EH (cell line): Measurements from ENCODE around the gene WFDC1.
A peak's percentile ranks its signal among the peaks of the same experiment; 100 is the strongest.

Experiments
- DNase-seq: peaks from one replicate; pipeline ENCODE4 v3.0.0-alpha.2; 2015; ENCODE audit warnings: low read depth

Gene WFDC1

GRCh38 chr16:84351630-84352029 is 57.0 kb downstream of the WFDC1 start:
- DNase-seq = no peak

DNA sequence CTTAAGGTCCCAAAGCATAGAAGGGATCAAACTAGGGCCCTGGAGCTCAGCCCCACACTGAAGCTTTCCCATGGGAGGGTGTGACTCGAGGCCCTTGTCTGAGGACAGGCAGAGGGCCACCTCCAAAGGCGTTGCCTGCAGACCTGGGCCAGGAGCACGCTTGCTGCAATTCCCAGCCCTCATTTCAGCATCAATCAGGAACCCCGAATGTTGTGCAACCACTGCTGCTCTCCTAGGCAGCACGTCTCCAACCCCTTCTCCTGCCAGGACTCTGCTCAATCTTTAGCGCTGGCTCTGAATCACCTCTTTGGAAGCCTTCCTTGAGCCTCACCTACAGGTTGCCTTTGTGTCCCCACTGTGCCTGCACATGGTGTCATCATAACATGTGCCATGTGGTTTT is 59.6 kb downstream of the WFDC1 start:
- no peak for DNase-seq

- no peak for DNase-seq
Observed at GRCh38 chr16:84355149-84355548, 60.5 kb downstream of the WFDC1 start.

GRCh38 chr16:84356176-84356575 is 61.5 kb downstream of the WFDC1 start:
- no peak for DNase-seq

DNA sequence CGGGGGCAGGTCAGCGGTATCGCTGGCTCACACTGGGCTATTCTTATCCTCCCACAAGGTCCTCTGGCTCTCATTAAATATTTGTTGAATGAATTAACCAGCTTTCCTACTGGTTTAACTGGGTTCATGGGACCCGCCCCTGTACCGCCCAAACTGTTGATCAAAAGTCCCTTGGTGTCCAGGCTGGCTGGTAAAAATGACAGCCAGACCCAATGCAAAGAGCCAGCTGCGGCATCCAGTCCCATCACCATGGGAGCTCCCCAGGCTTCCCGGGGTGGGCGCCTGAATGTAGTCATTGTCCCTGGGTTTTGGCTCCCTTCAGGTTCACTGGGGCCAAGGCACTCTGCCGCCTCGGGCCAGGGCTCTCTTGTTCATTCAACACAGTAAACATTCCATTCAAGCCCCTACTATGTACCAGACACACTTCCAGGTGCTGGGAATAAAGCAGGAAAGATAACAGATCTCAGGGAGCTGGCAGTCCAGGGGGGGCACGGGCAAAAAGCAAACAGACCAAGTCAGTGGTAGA is 62.0 kb downstream of the WFDC1 start:
- peak; percentile 16 for DNase-seq

DNA sequence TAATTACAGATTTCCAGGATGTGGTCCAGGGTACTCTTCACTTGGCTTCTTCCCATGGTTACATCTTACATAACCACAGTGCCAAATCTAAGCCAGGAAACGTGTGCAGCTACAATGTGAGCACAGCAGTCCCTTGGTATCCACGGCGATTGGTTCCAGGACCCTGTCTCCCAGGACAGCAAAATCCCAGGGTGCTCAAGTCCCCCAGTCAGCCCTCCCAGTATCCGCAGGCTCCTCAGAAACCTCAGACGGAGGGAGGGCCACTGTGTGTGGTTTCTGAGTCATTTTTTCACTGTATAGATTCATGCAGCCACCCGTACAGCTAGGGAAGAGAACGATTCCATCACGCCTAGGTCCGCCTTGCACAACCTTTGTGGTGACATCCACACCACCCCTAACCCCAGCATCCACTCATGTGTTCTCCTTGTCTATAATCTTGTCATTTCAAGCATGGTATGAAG is 62.5 kb downstream of the WFDC1 start:
- DNase-seq = peak; percentile 28

DNA sequence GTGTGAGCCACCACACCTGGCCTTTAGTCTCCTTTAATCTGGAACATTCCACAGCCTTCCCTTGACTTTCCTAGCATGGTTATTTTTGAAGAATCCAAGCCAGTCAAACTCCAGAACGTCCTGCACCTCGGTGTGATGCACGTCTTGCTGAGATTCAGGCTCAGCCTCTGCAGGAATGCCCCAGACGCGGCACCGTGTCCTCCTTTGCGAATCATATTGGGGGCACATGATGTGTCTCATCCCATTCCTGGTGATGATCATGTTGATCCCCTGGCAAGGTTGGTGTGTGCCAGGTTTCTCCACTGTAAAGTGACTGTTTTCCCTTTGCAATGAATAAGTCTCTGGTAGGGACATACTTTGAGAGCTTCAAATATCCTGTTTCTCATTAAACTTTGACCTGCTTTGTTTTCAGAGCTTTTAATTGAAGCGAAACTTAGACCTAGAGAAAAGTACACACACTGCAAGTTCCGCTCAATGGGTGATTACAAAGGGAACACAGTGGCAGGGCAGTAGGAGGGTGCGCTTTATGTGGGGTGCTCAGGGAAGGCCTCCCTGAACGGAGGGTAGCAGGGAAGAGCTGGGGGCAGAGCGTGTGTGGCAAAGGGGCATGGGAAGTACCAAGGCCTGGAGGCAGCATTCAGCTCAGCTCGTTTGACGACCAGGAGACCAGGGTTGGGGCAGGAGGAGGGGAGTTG is 64.1 kb downstream of the WFDC1 start:
- no peak for DNase-seq

GRCh38 chr16:84359326-84359725 is 64.6 kb downstream of the WFDC1 start:
- DNase-seq = no peak

- DNase-seq = peak; percentile 11
Observed at GRCh38 chr16:84360170-84360569, 65.5 kb downstream of the WFDC1 start.

DNA sequence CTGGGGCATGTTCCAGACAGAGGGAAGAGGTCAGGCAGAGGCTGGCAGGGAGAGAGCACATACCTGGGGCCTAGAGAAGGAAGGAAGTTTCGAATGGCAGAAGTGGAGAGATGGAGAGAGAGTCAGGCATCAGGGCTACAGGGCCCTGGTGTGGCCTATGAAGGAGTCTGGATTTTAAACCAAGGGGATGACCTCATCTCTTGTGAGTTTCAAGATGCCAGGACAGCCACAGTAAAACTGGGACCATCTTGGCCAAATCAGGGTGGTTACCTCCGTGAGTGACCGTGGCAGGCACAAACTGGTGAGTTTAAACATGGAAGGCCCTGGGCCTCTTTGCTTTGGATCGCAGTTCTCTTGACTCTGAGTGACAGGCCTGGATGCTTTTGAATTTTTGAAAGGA is 66.1 kb downstream of the WFDC1 start:
- DNase-seq = no peak

DNA sequence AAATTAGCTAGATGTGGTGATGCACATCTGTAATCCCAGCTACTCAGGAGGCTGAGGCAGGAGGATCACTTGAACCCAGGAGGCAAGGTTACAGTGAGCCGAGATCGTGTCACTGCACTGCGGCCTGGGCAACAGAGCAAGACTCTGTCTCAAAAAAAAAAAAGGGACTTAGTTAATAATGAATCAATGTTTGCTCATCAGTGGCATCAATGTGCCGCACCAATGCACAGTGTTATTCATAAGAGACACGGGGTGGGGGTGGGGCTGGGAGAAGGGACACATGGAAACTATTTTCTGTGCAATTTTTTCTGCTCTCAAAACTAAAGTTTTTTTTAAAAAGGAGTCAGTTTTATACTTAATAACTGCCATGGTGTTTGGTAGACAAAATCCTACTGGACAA is 66.9 kb downstream of the WFDC1 start:
- no peak for DNase-seq

- no peak for DNase-seq
Observed at GRCh38 chr16:84362471-84362941, 67.8 kb downstream of the WFDC1 start.

DNA sequence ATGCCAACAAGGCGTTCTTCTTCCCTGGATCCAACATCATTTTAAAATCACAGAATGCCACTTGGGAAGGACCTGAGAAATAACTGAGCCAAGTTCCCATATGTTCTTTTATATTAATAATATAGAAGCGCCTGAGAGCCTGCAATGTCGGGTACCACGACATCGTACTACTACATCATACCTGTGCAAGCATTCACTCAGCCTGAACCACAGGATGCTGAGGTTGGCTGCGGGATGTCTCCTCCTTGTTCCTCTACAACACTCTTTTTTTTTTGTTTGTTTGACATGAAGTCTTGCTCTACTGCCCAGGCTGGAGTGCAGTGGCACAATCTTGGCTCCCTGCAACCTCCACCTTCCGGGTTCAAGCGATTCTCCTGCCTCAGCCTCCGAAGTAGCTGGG is 71.5 kb downstream of the WFDC1 start:
- no peak for DNase-seq

GRCh38 chr16:84367297-84367680 is 72.6 kb downstream of the WFDC1 start:
- no peak for DNase-seq

- DNase-seq = no peak
Observed at GRCh38 chr16:84367750-84368307, 73.2 kb downstream of the WFDC1 start.

- no peak for DNase-seq
Observed at GRCh38 chr16:84368308-84368996, 73.8 kb downstream of the WFDC1 start, which contains the start of gene ATP2C2. TSS of gene ATP2C2 (plus strand) at chr16:84368538. CDS start at chr16:84368616, 78 bp downstream.

DNA sequence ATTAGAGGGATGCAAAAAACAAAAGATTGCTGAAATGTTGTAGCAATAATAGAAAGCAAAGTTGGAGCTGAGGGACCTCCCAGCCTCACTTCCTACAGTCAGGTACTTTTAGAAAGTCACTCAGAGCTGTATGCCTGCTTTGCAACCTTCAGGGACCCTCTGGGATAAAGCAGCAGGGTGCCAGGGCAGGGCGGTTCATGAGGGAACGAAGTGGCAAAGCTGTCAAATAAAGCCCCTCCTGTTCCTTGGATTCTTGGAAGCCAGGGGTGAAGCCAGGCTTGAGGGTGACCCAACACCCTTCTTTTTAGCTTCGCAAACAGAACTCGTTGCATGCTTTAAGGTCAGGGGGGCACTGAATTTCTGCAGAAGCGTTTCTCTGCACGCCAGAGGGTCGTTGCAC is 74.4 kb downstream of the WFDC1 start:
- DNase-seq = no peak

DNA sequence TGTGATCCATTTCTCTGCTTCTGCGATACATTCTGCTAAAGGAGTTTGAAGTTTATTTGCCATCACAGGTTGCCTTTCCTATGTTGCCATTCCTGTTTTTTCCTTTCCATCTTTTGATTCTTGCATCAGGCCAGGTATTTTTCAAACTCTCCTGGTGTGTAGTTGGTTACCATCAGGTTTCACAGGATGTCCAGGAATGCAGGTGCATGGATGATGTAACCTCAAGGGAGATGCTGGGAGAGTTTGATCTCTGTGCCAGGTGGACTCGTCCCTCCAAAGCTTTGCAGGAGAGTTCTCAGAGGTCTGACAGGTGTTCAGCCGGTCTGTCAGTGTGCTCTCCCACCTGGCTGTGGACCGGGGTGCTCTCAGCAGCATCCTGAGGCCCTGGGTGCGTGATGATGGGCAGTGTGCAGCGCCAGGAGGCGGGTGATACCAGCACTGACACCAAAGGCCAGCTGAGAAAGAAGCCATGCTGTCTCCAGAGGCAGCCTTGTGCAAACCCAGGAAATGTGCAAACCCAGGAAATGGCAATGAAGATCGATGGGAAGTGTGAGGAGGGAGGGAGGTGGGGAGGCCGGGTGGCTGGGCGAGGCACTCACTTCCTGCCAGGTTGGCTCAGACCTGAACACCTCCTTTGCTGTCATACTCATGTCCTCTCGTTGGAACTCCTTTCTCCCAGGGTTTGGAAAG is 75.4 kb downstream of the WFDC1 start:
- DNase-seq = no peak

DNA sequence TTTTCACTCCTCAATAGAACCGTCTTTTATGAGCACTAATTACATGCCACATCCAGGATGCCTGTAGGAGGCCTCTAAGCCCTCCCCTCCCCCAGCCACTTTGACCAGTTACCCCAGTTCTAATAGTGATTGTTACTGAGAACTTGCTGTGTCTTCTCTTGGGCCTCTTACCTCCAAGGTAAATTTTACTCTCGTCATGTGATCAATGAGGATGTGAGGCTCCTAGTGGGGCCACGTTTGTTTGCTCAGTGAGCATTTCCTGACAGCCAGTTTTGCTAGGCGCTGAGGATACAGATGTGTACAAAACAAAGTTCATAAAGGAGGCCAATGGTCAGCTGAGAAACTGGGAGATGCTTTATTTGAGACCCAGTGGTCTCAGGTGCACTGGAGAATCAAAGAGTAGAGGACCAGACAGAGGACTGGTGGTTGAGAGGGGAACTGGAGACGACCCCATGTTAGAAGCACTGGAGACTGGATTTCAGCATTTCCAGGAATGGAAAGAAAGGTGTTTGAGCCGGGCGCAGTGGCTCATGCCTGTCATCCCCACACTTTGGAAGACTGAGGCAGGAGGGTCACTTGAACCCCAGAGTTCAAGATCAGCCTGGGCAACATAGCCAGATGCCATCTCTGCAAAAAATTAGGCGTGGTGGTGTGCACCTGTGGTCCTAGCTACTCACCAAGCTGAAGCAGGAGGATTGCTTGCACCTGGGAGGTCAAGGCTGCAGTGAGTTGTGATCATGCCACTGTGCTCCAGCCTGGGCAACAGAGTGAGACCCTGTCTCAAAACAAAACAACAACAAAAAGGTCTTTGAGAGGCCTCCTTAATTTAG is 76.3 kb downstream of the WFDC1 start:
- no peak for DNase-seq

DNA sequence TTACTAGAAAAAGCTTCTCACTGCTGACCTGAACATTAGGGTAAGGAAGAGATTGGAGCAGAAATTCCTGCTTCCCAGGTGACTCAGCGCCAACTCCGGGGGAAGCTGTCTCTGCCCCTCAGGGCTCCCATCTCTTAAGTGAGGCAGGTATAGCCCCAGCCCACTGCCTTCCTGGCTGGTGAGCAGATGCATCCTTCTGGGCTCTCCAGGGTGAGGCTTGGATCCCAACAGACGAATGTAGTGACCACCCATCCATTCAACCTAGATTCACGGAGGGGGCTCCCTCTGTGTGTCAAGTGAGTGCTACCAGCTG is 76.8 kb downstream of the WFDC1 start:
- no peak for DNase-seq

- DNase-seq = no peak
Observed at GRCh38 chr16:84373907-84374489, 79.3 kb downstream of the WFDC1 start.
